ENCODE measurements around the gene GZF1.

Gene GZF1

DNA sequence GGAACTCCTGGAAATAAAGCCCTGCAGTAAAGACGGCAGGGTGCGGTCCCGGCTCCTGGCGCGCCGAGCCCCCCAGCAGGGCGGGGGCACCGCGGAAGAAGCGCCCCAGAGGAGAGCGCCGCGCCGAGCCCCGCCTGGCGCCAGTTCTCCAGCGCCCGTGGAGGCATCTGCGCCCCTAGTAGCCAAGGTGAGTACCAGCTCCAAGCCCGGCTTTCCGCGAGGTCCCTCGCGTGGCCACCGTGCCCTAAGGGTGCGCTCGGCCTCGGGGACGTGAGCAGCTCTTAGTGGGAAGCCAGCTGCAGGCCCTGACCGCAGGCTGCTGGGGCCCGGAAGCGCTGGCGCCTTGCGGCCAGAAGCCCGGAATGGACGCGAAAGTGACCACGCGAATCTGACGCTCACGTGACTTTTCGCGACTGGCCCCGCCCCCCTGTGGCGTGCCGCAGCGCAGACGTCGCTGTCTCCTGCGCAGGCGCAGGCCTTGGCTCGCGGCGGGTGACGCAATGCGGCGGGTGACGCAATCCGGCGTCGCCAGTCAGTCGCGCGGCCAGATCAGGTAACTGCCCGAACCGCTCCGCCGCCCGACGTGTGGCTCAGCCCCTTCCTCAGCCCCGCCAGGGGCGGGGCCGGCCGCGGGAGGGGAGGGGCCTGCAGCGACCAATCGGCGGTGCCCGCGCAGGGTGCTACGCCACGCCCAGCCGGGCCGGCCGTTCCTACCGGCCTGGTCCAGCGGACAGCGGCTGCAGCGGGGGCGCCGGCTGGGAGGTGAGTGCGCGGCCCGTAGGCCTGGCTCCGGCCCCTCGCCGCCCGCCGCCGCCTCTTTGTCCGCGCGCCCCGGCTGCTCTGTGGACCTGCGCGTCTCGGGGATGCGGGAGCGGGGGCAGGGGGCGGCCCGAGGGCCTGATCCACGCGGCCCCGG is at the start of gene GZF1:
TSS of gene GZF1 (plus strand) at position 707 of the 916 bp plus-strand sequence. CDS start 2,202 bp downstream, outside the sequence.
- H3K4me3 ChIP-seq (ENCODE audit: low read depth, low read length) = peak within 1 kb of the TSS; percentile 81
- DNase-seq (ENCODE audit: low read depth, low spot score) = peak; percentile 99
- in situ Hi-C loops (cut with HindIII; ENCODE audit: low sequenced_read_pairs) = no loop called here
- TF ChIP-seq, protein P1, sequence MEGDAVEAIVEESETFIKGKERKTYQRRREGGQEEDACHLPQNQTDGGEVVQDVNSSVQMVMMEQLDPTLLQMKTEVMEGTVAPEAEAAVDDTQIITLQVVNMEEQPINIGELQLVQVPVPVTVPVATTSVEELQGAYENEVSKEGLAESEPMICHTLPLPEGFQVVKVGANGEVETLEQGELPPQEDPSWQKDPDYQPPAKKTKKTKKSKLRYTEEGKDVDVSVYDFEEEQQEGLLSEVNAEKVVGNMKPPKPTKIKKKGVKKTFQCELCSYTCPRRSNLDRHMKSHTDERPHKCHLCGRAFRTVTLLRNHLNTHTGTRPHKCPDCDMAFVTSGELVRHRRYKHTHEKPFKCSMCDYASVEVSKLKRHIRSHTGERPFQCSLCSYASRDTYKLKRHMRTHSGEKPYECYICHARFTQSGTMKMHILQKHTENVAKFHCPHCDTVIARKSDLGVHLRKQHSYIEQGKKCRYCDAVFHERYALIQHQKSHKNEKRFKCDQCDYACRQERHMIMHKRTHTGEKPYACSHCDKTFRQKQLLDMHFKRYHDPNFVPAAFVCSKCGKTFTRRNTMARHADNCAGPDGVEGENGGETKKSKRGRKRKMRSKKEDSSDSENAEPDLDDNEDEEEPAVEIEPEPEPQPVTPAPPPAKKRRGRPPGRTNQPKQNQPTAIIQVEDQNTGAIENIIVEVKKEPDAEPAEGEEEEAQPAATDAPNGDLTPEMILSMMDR (IDR thresholded peaks at IDR 0.05; ENCODE audit: low read depth, low read length) = no peak

DNA sequence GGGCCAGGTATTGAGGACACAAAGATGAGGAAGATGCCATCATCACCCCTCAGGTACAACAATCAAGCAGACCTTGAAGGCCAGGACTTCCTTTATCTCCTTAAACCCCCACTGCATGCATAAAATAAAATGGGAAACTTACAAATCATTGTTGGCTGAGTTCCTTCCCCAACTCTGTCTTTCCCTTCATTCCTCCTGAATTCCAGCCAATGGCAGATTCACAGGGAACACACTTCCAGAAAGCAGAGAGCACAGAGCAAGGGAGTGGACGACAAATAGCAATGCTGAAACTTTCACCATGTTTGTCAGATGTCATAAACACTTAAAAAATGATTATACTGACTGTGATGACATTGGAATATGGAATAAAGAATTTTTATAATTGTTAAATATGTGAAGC is 48.7 kb upstream of the GZF1 start:
- TF ChIP-seq, protein P1 (IDR thresholded peaks at IDR 0.05; ENCODE audit: low read depth, low read length) = no peak
- DNase-seq (ENCODE audit: low read depth, low spot score) = no peak
- H3K4me3 ChIP-seq (ENCODE audit: low read depth, low read length) = no peak overlapping the region
- in situ Hi-C loops (cut with HindIII; ENCODE audit: low sequenced_read_pairs) = no loop called here

DNA sequence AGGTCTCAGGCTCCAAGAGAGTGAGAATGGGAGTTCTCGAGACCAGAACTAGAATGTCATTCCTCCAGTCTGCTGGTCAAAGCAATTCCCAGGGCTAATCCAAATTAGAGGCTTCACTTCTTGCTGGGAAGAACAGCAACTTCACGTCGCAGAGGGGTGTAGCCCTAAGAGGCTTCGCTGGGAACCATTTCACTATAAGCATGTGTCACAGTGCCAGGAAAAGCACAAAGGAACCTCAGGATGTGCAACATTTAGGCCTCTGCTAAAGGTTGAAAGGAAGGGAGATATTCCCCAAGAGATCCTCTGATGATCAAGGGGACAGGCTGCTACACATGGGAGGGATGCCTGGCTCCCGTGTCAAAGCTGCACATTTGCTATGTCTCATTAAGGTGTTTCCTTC is 47.3 kb upstream of the GZF1 start:
- H3K4me3 ChIP-seq (ENCODE audit: low read depth, low read length) = no peak overlapping the region
- TF ChIP-seq, protein P1 (IDR thresholded peaks at IDR 0.05; ENCODE audit: low read depth, low read length) = no peak
- DNase-seq (ENCODE audit: low read depth, low spot score) = no peak
- in situ Hi-C loops (cut with HindIII; ENCODE audit: low sequenced_read_pairs) = no loop called here

DNA sequence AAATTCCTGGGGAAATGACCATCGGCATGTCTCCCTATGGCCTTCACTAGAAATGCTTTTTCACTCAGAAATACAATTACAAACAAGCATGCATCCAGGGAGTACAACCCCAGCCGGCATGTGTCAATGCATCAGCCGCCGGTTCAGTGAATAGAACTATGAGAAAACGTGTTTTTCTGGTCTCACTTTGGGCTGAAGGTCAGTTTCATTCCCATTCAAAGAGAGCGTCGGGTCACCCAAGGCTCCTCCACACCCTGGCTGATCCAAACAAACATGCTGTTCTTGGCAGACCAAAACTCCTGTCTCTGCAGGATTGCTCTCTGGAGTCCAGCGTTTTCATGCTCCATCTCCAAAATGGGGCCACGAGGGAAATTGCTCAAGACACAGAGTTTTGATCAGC is 46.9 kb upstream of the GZF1 start:
- H3K4me3 ChIP-seq (ENCODE audit: low read depth, low read length) = no peak overlapping the region
- peak; percentile 46 for DNase-seq (ENCODE audit: low read depth, low spot score)
- in situ Hi-C loops (cut with HindIII; ENCODE audit: low sequenced_read_pairs) = no loop called here
- TF ChIP-seq, protein P1 (IDR thresholded peaks at IDR 0.05; ENCODE audit: low read depth, low read length) = no peak

DNA sequence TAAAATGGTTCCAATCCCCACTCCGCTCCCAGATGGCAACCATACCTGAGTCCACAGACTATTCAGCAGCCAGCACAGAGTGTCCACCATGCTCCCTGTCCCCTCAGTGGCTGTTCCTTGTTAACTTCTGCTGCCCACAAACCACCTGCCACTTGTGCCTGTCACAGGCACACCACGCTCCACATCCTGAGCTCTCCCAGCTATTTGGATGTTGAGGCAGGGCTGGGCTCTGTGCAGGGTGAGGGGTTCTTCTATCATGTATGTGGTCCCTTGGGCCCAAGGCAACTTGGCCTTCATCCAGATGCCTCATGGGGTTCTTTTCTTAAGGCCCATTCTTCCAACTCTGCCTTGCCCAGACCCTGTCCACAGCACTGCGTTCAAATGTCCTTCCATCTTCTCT is 45.4 kb upstream of the GZF1 start:
- in situ Hi-C loops (cut with HindIII; ENCODE audit: low sequenced_read_pairs) = no loop called here
- H3K4me3 ChIP-seq (ENCODE audit: low read depth, low read length) = no peak overlapping the region
- no peak for DNase-seq (ENCODE audit: low read depth, low spot score)
- TF ChIP-seq, protein P1 (IDR thresholded peaks at IDR 0.05; ENCODE audit: low read depth, low read length) = no peak

DNA sequence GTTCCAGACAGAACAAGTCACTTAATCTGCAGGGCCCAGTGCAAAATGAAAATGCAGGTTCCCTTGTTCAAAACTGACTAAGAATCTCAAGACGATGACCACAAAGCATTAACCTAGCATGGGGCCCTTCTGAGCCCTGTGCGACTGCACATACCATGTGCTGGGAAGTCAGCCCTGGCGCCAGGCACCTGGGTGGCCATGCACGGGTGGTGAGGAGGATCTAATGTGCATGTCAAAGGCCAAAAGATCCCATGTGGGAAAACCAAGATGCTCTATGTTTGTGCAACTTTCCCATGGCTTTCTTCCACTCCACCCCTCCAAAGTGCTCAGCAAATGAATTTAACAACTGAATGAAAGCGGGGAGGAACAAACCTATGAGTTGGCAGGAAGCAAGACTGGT is 44.9 kb upstream of the GZF1 start:
- H3K4me3 ChIP-seq (ENCODE audit: low read depth, low read length) = no peak overlapping the region
- TF ChIP-seq, protein P1 (IDR thresholded peaks at IDR 0.05; ENCODE audit: low read depth, low read length) = no peak
- in situ Hi-C loops (cut with HindIII; ENCODE audit: low sequenced_read_pairs) = no loop called here
- no peak for DNase-seq (ENCODE audit: low read depth, low spot score)
